ENCODE results near the gene ADPRM.

The ADPRM gene

DNA sequence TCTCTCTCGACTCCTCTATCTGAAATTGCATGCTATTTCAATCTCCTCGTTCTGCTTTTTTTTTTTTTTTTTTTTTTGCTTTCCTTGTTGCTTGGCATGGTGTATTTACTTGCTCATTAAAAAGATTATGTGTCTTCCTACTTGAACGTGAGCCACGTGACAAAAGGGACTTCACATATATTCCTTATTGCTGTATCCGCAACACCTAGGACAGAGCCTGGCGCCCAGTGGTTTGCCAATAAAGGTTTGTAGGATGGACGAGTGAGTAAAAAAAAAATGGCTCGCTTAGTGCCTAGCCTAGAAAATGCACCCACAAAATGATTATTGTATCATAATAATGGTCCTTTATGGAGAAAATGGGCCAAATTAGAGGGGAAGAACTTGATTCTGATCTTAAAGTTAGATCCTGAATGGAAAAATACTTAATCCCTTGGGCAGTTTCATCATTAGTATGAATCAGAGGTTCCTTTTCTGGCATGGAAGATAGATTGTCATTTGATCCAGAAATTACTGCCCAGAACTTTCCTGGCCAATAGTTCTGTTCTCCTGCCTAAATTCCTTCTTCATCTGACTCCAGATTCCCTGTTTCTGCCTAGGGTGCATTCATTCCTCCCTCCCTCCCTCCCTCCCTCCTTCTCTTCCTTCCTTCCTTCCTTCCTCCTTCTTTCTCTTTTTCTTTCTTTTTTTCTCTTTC, 46.1 kb downstream of the ADPRM start:
- no peak for DNase-seq

DNA sequence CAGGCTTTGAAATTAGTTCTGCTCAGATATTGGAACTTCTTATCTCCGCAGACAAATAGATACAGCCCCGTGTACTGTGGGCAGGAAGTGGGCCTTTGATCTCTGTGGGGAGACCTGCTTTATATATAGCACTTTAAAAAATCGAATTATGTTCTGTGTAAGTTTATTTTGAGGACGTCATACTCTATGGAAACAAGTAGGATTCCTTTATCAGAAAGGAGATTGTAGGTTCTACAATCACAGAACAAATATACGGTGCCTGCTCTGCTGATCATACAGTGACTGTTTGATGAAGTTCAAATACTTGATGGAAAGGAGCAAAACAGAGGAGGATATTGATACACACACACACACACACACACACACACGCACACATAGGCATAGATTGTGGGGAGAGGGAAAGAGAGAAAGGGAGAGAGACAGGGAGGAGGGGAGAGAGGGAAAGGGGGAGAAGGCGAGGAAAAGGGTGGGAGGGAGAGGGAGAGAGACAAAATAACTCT, 47.2 kb downstream of the ADPRM start:
- no peak for DNase-seq

DNA sequence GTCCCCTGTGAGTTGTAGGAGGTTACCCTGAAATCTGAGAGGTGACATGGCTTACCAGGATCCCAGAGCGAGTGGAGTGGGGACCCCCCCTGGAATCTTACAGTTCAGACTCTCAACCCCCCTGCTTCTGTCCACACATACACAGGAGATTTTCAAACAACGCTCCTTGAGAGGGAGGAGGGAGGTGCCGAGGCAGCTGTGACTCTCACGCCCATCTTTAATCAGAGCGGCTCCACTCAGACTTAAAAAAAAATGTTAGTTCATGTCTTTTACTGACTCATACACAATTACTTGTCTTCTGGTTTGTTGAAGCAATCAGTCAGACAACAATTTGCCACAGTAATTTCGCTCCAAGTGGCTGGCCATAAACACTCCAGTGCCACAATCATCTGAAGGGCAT, 47.8 kb downstream of the ADPRM start:
- DNase-seq: no peak

- no peak for DNase-seq
Observed at GRCh38 chr17:10748531-10749181, 51.3 kb downstream of the ADPRM start.

DNA sequence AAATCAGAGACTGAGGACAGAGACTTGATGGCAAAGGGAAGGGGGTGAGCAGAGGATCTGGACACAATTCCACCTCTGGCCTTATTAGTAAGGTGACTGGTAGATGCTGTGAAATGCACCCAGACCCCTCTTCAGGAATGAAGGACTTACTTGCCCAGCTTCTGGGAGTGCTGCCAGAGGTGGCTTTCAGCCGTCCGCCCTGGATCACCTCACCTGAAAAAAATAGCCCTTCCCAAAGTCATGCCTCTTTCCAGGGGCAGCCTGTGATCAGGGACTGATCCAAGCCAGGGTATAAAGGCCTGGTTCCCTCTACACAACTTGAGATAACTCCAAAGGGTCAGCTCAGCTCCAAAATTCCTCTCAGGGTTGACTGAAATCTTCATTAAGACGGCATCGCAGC, 52.8 kb downstream of the ADPRM start:
- DNase-seq: no peak

DNA sequence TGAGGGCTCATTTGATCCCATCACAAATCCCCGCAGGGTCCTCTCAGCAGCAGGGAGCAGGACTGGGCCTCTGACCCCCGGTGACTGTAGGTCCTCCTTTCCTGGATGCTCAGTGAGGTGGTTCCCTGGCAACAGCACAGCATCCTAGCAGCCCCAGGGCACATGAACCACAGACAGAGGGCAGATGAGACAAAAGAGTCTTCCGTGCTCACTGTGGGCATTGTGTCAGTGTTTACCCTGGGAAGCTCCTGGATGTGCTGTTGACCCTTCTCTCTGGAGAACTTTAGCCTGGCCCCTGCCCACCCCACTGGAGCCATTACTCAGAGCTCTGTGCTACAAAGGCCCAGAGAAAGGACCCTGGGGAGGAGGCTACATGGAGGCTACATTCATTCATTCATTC, 54.2 kb downstream of the ADPRM start:
- DNase-seq: no peak

DNA sequence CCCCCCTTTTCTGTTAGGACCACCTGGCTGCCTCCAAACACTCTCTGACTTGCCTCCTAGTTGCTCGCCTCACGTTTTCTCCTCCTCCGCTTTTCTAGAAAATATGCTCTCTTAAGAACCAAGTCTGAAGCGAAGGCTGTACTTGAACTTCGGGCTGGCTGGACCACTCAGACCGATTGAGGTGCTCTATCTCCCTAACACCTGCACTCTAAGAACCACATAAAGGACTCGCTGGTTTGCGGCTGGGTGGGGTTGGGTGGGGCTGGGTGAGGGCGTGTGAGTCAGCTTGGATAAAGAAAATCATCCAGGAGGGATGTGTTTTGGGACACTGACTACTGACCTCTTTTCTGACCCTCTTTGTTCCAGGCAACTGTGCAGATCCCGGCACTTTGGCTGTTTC, 55.3 kb downstream of the ADPRM start:
- DNase-seq: no peak

DNA sequence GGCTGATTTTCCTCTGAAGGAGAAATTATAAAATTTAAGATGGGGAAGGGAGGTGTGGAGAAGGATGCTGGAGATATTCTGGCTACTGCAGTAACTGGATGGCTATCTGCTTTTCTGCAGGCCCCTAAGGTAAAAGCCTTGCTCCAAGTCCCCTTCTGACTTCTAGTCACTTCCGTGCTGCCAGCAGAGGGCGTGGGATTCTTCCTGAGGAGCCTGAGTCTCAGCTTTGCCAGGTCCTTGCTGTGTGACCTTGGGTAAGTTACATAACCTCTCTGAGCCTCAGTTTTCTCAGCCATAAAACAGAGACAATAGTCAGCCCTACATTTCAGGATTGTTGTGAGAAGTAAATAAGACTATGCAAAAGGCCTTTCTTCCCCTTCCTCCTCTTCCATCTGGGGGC, 56.7 kb downstream of the ADPRM start:
- no peak for DNase-seq

- DNase-seq: no peak
Observed at GRCh38 chr17:10754861-10755591, 57.6 kb downstream of the ADPRM start.

- DNase-seq: no peak
Observed at GRCh38 chr17:10755592-10756127, 58.3 kb downstream of the ADPRM start.

DNA sequence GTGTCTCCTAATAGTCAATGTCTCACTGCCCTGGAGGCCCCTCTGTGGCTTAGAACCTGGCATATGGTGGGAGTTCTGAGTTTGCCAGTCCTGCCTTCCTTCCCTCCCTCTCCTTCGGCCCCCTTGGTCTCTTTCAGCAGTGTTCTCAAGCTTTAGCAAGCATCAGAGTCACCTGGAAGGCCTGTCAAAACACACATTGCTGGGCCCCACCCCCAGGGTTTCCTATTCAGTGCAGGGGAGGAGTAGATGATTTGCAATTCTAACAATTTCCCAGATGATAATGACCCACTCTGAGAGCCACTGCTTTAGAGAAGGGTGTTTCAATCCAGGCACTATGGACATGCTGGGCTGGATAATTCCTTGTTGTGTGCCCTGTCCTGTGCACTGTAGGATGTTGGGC, 58.8 kb downstream of the ADPRM start:
- DNase-seq: no peak

DNA sequence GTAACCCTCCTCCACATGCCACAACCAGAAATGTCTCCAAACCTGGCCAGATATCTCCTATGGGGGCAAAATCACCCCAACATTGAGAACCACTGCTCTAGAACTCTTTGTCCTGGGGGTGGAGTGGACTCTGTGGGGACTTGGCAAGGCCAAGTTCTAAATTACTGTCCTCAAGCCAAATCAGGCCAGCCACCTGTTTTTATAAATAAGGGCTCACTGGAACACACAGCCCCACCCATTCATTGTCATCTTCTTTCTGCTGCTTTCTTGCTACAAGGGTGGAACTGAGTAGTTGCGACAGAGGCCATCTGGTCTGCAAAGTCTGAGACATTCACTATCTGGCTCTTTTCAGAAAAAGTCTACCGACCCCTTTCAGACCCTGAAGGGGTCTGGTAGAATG, 59.2 kb downstream of the ADPRM start:
- no peak for DNase-seq

DNA sequence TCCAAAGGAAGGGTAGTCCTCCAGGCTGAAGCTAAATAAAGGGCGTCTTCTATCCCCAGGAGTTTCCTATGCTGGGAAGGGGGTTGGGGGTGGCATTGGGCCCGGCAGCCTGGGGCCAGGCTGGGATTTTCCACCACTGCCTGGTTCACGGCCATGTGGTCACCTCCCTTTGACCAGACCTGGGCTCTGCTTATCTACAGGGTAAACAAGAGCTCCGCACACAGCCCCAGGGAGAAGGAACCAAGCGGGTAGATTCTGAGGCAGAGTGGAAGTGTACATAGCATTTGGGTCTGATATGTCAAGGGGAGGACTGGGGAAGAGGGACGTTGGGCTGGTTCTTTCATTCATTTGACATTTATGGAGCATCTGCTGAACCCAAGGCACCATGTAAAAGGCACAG, 59.7 kb downstream of the ADPRM start:
- no peak for DNase-seq

- DNase-seq: no peak
Observed at GRCh38 chr17:10757647-10758046, 60.3 kb downstream of the ADPRM start.

DNA sequence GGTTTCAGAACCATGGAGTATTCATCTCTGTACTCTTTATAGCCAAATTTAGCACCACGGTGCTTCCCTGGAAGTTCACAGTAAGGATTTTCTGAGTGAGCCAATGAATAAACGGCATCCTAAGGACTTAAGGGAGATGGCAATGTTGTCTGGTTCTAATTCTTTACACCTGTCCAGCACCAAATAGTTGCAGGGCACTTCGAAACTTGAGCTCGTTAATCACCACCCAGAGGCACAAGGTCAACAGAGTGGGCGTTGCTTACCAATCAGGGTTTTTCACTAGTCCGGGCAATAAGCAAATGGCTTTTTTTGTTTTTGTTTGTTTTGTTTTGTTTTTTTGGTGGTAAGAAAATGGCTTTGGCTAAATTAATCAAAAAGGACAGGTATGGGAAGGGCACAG, 60.7 kb downstream of the ADPRM start:
- no peak for DNase-seq
